Measurements from ENCODE around the gene MCHR1.
"Not testable (repeated sequence)": the region's sequence is repeated elsewhere in the genome, so short reads cannot be mapped to it uniquely, and the experiment has no call there.

Gene MCHR1

DNA sequence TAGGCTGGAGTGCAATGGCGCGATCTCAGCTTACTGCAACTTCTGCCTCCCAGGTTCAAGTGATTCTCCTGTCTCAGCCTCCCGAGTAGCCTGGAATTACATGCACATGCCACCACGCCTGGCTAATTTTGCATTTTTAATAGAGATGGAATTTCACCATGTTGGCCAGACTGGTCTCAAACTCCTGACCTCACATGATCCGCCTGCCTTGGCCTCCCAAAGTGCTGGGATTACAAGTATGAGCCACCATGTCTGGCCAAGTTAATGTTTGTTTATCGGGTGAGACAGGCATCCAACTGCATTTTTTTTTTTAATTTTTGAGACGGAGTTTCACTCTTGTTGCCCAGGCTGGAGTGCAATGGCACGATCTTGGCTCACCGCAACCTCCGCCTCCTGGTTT, 22.6 kb upstream of the MCHR1 start:
- not testable (repeated sequence) for DNase-seq (ENCODE audit: low spot score)

GRCh38 chr22:40659166-40659565, 20.1 kb upstream of the MCHR1 start:
- DNase-seq (ENCODE audit: low spot score) = no peak

- no peak for DNase-seq (ENCODE audit: low spot score)
Observed at GRCh38 chr22:40660730-40661129, 18.6 kb upstream of the MCHR1 start.

DNA sequence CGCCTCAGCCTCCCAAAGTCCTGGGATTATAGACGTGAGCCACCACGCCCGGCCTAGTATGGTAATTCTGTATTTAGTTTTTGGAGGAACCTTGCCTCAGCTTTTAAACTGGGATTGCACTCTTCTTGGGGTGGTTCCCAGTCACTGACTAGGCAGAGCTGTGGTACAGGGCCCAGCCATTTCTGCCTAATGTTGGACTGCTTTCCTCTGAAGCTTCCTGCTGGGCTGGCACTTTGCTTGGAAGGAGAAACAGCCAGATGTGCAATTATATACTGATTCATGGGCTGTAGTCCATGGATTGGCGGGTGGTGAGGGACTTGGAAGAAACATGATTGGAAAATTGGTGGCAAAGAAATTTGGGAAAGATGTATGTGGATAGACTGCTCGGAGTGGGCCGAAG, 17.6 kb upstream of the MCHR1 start:
- DNase-seq (ENCODE audit: low spot score) = no peak

DNA sequence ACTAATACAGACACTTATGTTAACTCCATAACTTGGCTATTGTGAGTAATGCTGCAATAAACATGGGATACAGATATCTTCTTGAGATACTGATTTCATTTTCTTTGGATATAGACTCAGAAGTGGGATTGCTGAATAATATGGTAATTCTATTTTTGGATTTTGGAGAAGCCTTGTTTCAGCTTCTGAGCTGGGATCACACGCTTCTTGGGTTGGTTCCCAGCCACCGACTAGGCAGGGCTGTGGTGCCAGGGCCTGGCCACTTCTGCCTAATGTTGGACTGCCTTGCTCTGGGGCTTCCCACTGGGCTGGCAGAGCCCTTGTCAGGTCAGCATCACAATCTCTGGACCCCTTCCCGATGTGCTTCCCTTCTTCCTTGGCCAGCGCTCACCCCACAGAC, 14.0 kb upstream of the MCHR1 start:
- DNase-seq (ENCODE audit: low spot score) = peak; percentile 35

DNA sequence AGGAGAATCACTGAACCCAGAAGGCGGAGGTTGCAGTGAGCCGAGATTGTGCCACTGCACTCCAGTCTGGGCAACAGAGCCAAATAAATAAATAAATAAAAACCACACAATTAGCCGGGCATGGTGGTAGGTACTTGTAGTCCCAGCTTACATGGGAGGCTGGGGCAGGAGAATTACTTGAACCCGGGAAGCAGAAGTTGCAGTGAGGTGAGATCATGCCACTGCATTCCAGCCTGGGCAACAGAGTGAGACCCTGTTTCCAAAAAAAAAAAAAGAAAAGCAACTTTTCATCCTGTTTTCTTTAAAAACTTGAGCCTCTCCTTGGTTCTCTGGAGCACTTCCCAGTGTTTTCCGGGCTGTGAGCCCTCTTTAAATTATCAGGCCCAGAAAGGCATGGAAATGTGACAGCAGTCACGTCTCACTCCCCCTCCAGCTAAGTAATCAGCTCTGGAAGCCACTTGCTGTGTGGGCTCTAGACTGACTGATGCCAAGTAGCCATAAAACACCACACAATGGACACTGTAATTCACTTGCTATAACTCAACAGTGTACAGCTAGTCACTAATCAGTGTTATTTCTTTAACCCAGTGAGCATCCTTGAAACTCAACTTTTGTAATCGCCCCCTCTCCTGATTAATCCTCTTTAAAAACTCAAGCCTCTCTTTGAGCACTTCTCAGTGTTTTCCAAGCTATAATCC, 13.0 kb upstream of the MCHR1 start:
- no peak for DNase-seq (ENCODE audit: low spot score)

DNA sequence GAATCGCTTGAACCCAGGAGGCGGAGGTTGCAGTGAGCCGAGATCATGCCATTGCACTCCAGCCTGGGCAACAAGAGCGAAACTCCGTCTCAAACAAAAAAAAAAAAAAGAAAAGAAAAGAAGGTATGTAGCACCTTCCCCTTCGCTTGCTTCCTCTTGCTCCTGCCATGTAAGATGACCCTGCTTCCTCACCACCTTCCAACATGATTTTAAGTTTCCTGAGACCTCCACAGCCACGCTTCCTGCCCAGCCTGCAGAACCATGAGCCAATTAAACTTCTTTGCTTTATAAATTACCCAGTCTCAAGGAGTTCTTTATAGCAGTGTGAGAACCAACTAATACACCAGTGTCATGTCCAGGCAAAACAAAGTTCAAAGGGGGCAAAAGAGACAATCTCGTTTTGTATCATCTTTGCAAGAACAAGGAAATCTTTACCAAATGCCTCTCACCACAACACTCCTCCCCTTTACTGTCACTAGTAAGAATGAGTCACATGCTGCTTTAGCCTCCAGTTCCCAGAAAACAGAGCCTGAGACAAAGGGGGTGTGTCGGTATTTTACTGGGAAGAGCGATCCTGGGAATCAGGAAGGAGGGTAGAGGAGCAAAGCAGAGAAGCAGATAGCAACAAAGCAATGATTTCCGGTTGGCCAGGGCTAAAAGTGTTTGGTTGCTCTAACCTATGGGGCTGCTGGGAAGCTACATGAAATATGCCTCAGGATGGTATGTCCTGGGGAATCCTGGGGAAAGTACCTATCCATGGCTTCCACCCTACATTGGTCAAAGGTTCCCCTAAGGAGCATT, 10.5 kb upstream of the MCHR1 start:
- DNase-seq (ENCODE audit: low spot score) = peak; percentile 41

DNA sequence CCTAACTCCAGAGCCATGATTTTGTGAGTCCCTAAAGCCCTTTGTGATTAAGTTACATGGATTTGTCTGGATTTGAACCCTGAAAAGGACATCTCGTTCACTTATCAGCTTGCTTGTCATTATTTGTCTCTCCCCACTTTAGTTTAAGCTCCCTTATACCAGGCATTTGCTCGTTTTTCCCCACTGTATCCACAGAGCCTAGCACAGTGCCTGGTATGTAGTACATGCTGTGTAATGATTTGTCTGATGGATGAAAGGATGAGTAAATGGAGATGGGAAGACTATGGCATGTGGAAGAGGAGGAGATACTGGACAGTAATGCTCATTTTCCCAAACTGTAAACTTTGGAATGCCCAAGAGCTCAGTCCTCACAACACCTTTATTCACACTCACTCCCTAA, 9.2 kb upstream of the MCHR1 start:
- DNase-seq (ENCODE audit: low spot score) = no peak

DNA sequence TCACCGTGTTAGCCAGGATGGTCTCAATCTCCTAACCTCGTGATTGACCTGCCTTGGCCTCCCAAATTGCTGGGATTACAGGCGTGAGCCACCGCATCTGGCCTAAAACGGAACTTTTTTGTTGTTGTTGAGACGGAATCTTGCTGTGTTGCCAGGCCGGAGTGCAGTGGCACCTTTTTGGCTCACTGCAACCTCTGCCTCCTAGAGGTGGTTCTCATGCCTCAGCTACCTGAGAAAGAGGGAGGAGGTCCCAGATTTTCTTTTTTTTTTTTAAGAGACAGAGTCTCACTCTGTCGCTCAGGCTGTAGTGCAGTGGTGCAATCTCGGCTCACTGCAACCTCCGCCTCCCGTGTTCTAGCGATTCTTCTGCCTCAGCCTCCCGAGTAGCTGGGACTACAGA, 7.9 kb upstream of the MCHR1 start:
- no peak for DNase-seq (ENCODE audit: low spot score)

GRCh38 chr22:40671796-40672360, 7.4 kb upstream of the MCHR1 start:
- DNase-seq (ENCODE audit: low spot score) = no peak

- no peak for DNase-seq (ENCODE audit: low spot score)
Observed at GRCh38 chr22:40673017-40673416, 6.3 kb upstream of the MCHR1 start.

GRCh38 chr22:40674274-40674673, 5.0 kb upstream of the MCHR1 start:
- no peak for DNase-seq (ENCODE audit: low spot score)

- DNase-seq (ENCODE audit: low spot score) = not testable (repeated sequence)
Observed at GRCh38 chr22:40676166-40676565, 3.1 kb upstream of the MCHR1 start.

GRCh38 chr22:40676644-40677043, 2.6 kb upstream of the MCHR1 start:
- no peak for DNase-seq (ENCODE audit: low spot score)

- DNase-seq (ENCODE audit: low spot score) = no peak
Observed at GRCh38 chr22:40678493-40679248, 613 bp upstream of the MCHR1 start.

- DNase-seq (ENCODE audit: low spot score) = no peak
Observed at GRCh38 chr22:40679964-40680818, 907 bp downstream of the MCHR1 start.

DNA sequence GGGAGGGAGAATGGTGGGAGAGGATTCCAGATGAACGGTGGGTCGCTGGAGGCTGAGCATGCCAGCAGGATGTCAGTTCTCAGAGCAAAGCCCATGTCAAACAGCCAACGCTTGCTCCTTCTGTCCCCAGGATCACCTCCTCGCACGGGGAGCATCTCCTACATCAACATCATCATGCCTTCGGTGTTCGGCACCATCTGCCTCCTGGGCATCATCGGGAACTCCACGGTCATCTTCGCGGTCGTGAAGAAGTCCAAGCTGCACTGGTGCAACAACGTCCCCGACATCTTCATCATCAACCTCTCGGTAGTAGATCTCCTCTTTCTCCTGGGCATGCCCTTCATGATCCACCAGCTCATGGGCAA, 1.5 kb downstream of the MCHR1 start:
- DNase-seq (ENCODE audit: low spot score) = no peak

DNA sequence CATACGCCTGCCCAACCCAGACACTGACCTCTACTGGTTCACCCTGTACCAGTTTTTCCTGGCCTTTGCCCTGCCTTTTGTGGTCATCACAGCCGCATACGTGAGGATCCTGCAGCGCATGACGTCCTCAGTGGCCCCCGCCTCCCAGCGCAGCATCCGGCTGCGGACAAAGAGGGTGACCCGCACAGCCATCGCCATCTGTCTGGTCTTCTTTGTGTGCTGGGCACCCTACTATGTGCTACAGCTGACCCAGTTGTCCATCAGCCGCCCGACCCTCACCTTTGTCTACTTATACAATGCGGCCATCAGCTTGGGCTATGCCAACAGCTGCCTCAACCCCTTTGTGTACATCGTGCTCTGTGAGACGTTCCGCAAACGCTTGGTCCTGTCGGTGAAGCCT, 2.2 kb downstream of the MCHR1 start:
- no peak for DNase-seq (ENCODE audit: low spot score)

GRCh38 chr22:40684728-40685127, 5.4 kb downstream of the MCHR1 start:
- no peak for DNase-seq (ENCODE audit: low spot score)

DNA sequence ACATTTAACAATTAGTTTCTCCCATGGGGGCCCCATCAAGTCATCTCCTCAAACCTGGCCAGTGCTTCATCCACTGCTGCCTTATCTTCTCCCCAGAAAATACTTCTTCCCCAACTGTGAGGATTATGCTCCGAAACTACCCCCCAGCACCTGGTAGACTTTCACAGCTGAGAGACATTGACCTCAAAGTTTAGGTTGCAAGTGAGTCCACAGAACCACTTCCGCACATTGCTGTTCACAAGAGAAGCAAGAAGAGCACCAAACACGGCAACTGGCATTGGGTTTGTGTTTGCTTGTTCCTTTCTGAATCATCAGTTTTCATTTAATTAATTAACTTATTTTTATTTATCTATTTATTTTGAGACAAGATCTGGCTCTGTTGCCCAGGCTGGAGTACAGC, 6.1 kb downstream of the MCHR1 start:
- no peak for DNase-seq (ENCODE audit: low spot score)

GRCh38 chr22:40687706-40688105, 8.4 kb downstream of the MCHR1 start:
- no peak for DNase-seq (ENCODE audit: low spot score)

DNA sequence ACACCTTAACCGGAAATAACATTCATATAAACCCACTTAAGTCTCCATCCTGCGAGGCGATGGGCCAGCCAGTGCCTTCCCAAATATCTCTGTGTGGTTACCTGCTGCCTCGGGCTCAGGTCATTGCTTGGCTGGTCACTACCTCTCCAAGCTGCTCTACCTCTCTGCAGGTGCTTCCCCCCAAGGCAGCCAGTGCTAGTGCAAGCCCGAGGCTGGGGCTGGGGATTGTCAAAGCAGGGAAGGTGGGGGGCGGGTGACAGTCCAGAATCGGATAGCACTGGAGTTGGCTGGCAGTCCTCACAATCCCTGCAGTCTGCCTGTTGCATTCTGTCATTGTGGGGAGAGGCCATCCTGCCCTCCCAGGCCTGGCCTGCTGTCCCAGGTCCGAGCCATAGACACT, 11.1 kb downstream of the MCHR1 start:
- no peak for DNase-seq (ENCODE audit: low spot score)
